T-helper 17 cell (primary cell): ENCODE measurements around the gene AGTRAP. TPM values are rescaled to one million over a fixed set of nuclear protein-coding genes. Genes with fewer than 3 reads are reported as not detected.

Experiments
- ATAC-seq: fragments of 150-1000 bp; cut with Tn5 transposase; 2 replicates; pipeline ENCODE4 v1.10.0; 2021; ENCODE audit warnings: mild to moderate bottlenecking, moderate library complexity
- DNase-seq, 3 donors: peaks; one replicate each; pipeline versions ENCODE4 v3.0.0 to v3.0.0-alpha.2; 2020 to 2021
- H3K9me3 ChIP-seq: one replicate; pipeline ENCODE4 v1.7.0; 2013; ENCODE audit warnings: low read length, mild to moderate bottlenecking; ENCODE audit not compliant: control insufficient read depth, poor library complexity, severe bottlenecking
- H3K27ac Mint-ChIP-seq: one replicate; pipeline ENCODE4 v1.8.0; 2022; ENCODE audit warnings: mild to moderate bottlenecking, moderate library complexity, mixed read lengths
- H3K27me3 Mint-ChIP-seq: one replicate; pipeline ENCODE4 v1.8.0; 2022; ENCODE audit warnings: mixed read lengths
- H3K36me3 Mint-ChIP-seq: one replicate; pipeline ENCODE4 v1.8.0; 2022; ENCODE audit warnings: low read depth, mixed read lengths
- H3K4me1 Mint-ChIP-seq: one replicate; pipeline ENCODE4 v1.8.0; 2022; ENCODE audit warnings: mild to moderate bottlenecking, mixed read lengths
- H3K4me3 Mint-ChIP-seq: one replicate; pipeline ENCODE4 v1.8.0; 2022; ENCODE audit warnings: mild to moderate bottlenecking, moderate library complexity, mixed read lengths
- total RNA-seq, 4 donors: library from RNA in 2 of 4; stranded (reverse) in 2 of 4; gene quantifications; one replicate each; pipeline ENCODE4 v1.2.3 and lab custom pipeline; 2022 to 2026

Gene AGTRAP
- total RNA-seq, 2 donors from 2014 or later: 19.2 to 22.5 TPM

DNA sequence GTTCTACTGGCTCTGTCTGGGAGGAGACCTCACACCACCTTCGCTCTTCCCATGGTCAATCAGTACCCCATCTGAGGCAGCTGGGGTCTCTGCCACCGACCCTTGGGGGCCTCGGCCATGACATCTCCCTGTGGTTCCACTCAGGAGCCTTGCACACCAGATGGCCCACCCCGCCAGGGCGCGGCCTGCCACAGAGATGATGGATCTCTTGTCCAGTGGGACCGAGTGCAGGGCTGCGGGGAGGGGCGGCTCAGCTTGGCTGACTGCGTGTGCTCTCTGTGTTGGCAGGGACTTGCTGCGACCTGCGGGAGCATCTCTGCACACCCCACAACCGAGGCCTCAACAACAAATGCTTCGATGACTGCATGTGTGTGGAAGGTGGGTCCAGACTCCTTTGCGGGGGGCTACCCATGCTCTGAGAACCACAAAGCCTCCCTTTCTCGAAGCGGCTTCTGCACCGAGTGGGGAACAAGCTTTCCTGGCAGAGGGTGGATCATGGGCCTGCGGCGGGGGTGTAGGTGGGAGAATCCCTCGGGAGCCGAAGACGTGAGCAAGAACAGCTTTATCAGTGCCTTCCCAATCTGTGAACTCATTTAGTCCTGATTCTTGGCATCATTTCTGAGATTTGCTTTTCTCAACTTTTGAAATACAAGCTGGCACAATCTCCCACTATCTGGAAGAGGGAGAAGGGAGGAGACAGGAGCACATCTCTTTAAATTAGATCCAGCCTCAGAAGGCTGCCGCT, 20.9 kb upstream of the AGTRAP start:
- no peaks in the 10 kb centered on the region for H3K9me3 ChIP-seq
- Mint-ChIP-seq H3K36me3 (no peaks in the 10 kb centered on the region), H3K27me3 (peaks cover 5% of the 10 kb centered on the region), H3K27ac (no peak overlapping the region), H3K4me3 (no peak overlapping the region), H3K4me1 (peaks cover 9% of the 10 kb centered on the region)
- ATAC-seq (no peak), DNase-seq (no peak)

DNA sequence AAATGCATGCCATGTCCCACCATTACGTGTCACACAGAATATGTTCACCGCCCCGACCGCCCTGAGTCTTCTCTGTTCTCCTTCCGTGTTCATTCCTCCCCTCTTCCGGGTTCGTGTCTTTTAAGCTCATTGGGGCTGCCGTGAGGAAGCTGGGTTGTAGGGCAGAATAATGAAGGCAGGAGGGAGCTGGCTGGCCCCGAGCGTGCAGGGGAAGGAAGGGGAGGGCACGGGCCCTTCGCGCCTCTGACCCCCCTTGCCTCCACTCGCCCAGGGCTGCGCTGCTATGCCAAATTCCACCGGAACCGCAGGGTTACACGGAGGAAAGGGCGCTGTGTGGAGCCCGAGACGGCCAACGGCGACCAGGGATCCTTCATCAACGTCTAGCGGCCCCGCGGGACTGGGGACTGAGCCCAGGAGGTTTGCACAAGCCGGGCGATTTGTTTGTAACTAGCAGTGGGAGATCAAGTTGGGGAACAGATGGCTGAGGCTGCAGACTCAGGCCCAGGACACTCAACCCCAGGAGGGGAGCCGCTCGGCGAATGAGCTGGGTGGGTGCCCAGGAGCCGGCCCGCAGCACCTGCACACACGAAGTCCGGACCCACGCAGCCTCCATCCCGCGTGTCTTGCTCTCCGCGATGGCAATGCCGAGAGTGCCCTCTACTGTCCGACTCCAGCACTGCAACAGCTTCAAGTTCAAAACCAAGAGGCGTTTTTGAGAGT, 16.5 kb upstream of the AGTRAP start:
- ATAC-seq (peak; percentile 87), DNase-seq (peak; percentile 70 to 85 (median 71))
- no peaks in the 10 kb centered on the region for H3K9me3 ChIP-seq
- Mint-ChIP-seq H3K4me3 (peak overlapping the region; percentile 90), H3K36me3 (no peaks in the 10 kb centered on the region), H3K27me3 (peaks cover 5% of the 10 kb centered on the region), H3K4me1 (peaks cover 9% of the 10 kb centered on the region), H3K27ac (peak overlapping the region; percentile 91)

DNA sequence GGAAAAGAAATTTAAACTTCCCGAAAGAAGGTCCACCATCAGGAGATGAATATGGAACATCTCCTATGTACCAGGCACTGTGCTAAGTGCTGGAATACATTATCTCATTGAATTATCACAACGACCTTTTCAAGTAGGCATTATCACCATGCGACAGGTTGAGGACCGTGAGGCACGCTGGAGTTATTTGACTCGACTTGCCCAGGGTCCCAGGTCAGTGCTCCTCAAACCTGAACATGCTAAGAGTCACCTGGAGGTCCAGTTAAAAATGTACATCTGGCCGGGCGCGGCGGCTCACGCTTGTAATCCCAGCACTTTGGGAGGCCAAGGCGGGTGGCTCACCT, 15.9 kb upstream of the AGTRAP start:
- H3K4me1 Mint-ChIP-seq: peaks cover 9% of the 10 kb centered on the region
- no peaks in the 10 kb centered on the region for H3K36me3 Mint-ChIP-seq
- H3K4me3 Mint-ChIP-seq: peak overlapping the region; percentile 90
- peak overlapping the region; percentile 91 for H3K27ac Mint-ChIP-seq
- peaks cover 1% of the 10 kb centered on the region for H3K27me3 Mint-ChIP-seq
- no peak for DNase-seq
- H3K9me3 ChIP-seq: no peaks in the 10 kb centered on the region
- ATAC-seq: no peak

DNA sequence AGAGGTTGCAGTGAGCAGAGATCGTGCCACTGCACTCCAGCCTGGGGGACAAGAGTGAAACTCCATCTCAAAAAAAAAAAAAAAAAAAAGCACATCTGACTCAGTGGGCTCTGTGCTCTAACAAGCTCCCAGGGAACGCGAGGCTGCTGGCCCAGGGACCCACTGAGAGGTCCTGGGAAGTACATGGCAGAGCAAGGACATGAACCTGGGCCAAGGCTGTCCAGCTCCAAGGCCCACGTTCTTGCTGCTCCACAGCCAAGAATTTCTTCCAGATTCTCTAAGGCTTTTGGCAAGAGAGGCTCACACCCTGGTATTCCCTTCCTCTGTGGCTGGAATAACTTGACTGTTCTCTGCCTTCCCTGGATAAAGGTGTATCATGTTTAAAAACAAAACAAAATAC, 15.4 kb upstream of the AGTRAP start:
- Mint-ChIP-seq H3K27me3 (no peaks in the 10 kb centered on the region), H3K27ac (peak overlapping the region; percentile 91), H3K4me3 (no peak overlapping the region), H3K4me1 (peaks cover 12% of the 10 kb centered on the region), H3K36me3 (no peaks in the 10 kb centered on the region)
- H3K9me3 ChIP-seq: no peaks in the 10 kb centered on the region
- DNase-seq (no peak), ATAC-seq (no peak)

DNA sequence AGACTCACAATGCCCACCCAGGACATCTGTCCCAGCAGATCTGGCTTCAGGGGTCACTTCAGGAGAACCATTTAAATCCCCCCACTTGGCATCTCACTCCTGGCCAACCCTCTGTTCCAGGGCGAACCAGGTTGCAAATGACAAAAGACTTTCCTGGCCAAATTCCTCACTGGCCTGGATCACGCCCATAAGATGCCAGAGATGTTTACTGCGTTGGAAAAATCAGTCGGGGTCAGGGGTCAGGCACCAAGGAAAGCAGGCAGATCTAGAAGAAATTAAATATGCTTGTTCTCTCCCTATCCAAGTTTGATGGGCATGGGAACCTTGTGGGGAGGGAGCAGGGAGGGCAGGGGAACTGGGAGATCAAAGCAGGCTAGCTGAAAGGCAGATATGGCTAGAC, 14.6 kb upstream of the AGTRAP start:
- no peak for ATAC-seq
- no peak for DNase-seq
- H3K9me3 ChIP-seq: no peaks in the 10 kb centered on the region
- Mint-ChIP-seq H3K27ac (no peak overlapping the region), H3K4me1 (peaks cover 13% of the 10 kb centered on the region), H3K4me3 (no peak overlapping the region), H3K27me3 (no peaks in the 10 kb centered on the region), H3K36me3 (no peaks in the 10 kb centered on the region)

DNA sequence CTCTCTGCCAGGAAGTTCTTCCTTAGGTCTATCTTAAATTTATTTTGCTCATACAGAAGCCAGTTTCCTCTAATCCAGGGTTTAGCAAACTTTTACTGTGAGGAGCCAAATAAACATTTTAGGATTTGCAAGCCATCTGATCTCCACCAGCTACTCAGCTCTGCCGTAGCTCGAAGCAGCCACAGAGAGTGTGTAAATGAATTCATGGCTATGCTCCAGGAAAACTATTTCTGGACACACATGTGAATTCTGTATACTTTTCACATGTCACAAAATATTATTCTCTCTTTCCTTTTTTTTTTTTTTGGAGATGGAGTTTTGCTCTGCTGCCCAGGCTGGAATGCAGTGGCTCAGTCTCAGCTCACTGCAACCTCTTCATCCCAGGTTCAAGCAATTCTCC, 13.4 kb upstream of the AGTRAP start:
- ATAC-seq (no peak), DNase-seq (no peak)
- H3K9me3 ChIP-seq: no peaks in the 10 kb centered on the region
- Mint-ChIP-seq H3K4me3 (no peak overlapping the region), H3K36me3 (no peaks in the 10 kb centered on the region), H3K4me1 (peaks cover 13% of the 10 kb centered on the region), H3K27ac (no peak overlapping the region), H3K27me3 (no peaks in the 10 kb centered on the region)

DNA sequence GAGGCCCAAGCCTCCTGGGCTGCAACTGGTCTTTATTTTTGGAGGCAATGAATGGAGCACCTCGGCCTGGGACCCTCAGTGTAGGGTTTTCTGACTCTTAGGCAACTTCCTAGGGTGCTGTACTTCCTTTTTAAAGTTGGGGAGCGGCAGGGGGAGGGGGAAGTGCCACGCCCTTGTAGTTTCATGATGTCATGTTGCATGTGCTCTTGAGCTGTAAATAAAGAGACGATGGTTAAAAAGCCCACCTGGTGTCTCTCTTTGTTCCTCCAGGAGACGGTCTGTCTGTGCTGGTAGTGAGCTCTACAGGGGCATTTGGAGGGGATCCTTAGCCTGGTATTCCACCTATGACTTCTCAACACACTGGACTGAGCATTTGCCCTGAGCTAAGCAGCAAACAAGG, 10.3 kb upstream of the AGTRAP start:
- Mint-ChIP-seq H3K36me3 (no peaks in the 10 kb centered on the region), H3K27ac (no peak overlapping the region), H3K4me3 (peak overlapping the region; percentile 5), H3K27me3 (no peaks in the 10 kb centered on the region), H3K4me1 (peaks cover 15% of the 10 kb centered on the region)
- no peak for ATAC-seq
- H3K9me3 ChIP-seq: no peaks in the 10 kb centered on the region
- no peak for DNase-seq

DNA sequence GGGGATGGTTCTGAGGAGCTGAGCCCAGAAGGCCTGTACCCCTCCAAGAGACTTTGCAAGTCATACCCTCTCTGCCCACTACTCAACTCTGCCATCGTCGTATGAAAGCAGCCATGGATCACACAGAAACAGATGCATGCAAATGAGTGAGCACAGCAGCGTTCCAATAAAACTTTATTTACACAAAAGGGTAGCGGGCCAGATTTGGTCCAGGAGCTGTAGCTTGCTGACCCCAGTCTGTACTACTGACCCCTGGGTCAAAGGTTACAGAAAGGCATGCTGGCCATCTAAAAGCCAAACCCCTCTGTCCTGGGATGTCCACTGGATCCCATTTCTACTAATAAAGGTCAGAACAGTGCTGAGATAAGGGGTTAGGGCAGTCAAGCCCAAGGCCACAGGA, 8.8 kb upstream of the AGTRAP start:
- DNase-seq (no peak), ATAC-seq (no peak)
- Mint-ChIP-seq H3K36me3 (no peaks in the 10 kb centered on the region), H3K4me3 (no peak overlapping the region), H3K27ac (no peak overlapping the region), H3K27me3 (no peaks in the 10 kb centered on the region), H3K4me1 (peaks cover 23% of the 10 kb centered on the region)
- no peaks in the 10 kb centered on the region for H3K9me3 ChIP-seq

DNA sequence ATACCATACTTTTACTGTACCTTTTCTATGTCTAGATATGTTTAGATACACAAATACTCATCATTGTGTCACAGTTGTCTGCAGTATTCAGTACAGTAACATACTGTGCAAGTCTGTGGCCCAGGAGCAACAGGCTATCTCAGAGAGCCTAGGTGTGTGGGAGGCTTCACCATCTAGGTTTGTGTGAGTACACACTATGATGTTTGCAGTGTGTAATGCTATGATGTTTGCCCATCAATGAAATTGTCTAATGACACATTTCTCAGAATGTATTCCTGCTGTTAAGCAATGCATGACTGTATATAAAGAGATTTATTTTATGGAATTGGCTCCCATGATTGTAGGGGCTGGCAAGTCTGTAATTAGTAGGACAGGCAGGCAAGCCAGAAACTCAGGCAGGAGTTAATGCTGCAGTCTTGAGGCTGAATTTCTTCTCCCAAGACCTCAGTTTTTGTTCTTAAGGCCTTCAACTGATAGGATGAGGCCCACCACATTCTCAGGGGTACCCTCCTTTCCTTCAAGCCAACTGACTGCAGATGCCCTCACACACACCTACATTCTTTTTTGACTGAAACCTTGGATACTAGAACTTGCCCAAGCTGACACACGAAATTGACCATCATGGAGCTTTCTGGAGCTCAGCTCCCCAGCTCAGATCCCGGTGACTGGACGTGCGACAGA, 7.7 kb upstream of the AGTRAP start:
- no peaks in the 10 kb centered on the region for H3K36me3 Mint-ChIP-seq
- no peak for ATAC-seq
- no peak overlapping the region for H3K27ac Mint-ChIP-seq
- no peak for DNase-seq
- no peak overlapping the region for H3K4me3 Mint-ChIP-seq
- H3K4me1 Mint-ChIP-seq: peaks cover 23% of the 10 kb centered on the region
- H3K27me3 Mint-ChIP-seq: no peaks in the 10 kb centered on the region
- H3K9me3 ChIP-seq: no peaks in the 10 kb centered on the region

DNA sequence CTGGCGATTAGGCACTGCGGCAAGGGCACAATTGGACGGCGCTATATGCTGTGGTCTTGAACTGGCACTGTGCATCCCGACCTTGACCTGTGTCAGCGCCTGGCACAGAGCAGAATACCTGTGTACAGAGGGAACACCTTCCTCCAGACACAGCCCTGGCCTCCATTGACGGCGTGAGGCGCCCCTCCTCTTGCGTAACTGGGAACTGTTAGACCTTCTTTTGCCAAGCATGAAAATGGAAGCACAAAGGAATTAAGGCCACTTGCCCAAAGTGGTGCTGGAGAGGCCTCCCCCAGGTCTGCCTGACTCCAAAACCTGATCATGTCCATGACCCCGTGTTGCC, 6.8 kb upstream of the AGTRAP start:
- no peaks in the 10 kb centered on the region for H3K9me3 ChIP-seq
- no peak for DNase-seq
- no peak overlapping the region for H3K27ac Mint-ChIP-seq
- peaks cover 23% of the 10 kb centered on the region for H3K4me1 Mint-ChIP-seq
- no peaks in the 10 kb centered on the region for H3K27me3 Mint-ChIP-seq
- ATAC-seq: no peak
- no peak overlapping the region for H3K4me3 Mint-ChIP-seq
- H3K36me3 Mint-ChIP-seq: no peaks in the 10 kb centered on the region

DNA sequence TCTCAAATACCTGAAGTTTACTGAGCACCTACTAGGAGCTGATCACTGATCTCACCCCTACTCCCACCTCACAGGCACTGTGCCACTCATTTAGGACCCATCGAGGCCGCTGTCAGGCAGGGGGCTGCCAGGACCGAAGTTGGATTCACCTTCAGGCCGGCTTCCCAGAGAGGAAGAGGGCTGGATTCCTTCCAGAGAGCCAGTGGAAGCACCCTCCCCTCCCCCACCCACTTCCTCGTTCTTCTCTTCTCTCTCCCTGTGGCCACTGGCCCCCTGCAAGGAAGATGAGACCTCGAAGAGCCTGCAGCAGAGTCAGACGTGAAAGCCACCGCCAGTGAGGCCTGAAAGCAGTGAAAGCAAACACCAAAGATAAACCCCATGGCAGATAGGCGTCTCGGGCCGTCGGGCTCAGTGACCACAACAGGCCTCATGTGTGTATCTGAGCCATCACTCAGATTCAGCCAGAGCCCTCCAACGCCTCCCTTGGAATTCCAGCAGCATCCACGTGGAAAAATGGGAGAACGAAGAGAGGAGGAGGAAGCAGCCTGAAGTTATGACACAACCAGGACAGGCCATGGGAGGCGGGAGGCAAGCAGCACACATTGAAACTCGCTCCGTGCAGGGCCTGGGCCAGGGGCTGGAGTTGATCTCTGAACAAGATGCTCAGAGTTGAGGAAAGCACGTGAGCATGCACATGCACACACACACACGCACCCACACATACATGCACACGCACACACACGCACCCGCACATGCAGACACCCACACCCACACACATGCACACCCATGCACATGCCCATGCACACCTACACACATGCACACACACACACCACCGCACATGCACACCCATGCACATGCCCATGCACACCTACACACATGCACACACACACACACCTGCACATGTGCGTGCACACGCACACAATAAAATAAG, 6.2 kb upstream of the AGTRAP start:
- ATAC-seq (no peak), DNase-seq (no peak)
- H3K4me3 Mint-ChIP-seq: peak overlapping the region; percentile 90
- no peaks in the 10 kb centered on the region for H3K36me3 Mint-ChIP-seq
- H3K27ac Mint-ChIP-seq: peak overlapping the region; percentile 71
- no peaks in the 10 kb centered on the region for H3K27me3 Mint-ChIP-seq
- no peaks in the 10 kb centered on the region for H3K9me3 ChIP-seq
- peaks cover 23% of the 10 kb centered on the region for H3K4me1 Mint-ChIP-seq

DNA sequence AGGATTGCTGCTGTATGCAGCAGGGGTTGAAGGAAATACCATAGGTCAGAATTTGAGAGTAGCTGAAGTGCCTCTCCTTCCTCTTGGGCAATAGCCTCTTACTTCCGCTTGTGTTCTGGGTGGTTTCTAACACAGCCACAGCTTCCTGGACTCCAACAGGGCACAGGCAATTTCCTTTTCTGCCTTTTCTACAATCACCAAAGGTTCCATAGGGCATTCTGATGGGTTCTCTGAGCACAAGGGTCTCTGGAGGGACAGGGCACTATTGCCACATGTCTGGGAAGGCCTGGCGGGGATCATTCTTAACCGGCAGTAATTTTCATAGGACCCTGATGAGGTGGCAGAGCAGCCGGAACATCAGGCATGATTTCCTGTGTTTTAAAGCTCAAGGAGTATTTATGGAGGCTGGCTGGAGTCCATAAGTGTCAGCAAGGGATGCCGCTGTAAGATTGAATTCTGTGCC, 5.5 kb upstream of the AGTRAP start:
- DNase-seq (no peak), ATAC-seq (peak; percentile 95)
- no peaks in the 10 kb centered on the region for H3K27me3 Mint-ChIP-seq
- no peaks in the 10 kb centered on the region for H3K9me3 ChIP-seq
- H3K4me1 Mint-ChIP-seq: peaks cover 22% of the 10 kb centered on the region
- peak overlapping the region; percentile 71 for H3K27ac Mint-ChIP-seq
- H3K36me3 Mint-ChIP-seq: no peaks in the 10 kb centered on the region
- peak overlapping the region; percentile 90 for H3K4me3 Mint-ChIP-seq
